HEK293 (cell line): ENCODE results near the gene AP3B2.

Experiments
- CTCF ChIP-seq: fragments of 450-650 bp; formaldehyde crosslinking; IDR thresholded peaks from 2 replicates; pipeline ENCODE4 v1.5.1; 2016; ENCODE audit warnings: missing biosample characterization, missing genetic modification characterization
- PATZ1 ChIP-seq: fragments of 450-650 bp; formaldehyde crosslinking; IDR thresholded peaks from 2 replicates; pipeline ENCODE4 v1.5.1; 2016; ENCODE audit warnings: missing biosample characterization, missing genetic modification characterization
- YY1 ChIP-seq: fragments of 450-650 bp; formaldehyde crosslinking; IDR thresholded peaks from 2 replicates; pipeline ENCODE4 v1.5.1; 2018; ENCODE audit warnings: missing biosample characterization, missing genetic modification characterization
- ZEB2 ChIP-seq: fragments of 450-650 bp; formaldehyde crosslinking; IDR thresholded peaks from 2 replicates; pipeline ENCODE4 v1.5.1; 2016; ENCODE audit warnings: missing biosample characterization, missing genetic modification characterization
- ZFP37 ChIP-seq: fragments of 450-650 bp; formaldehyde crosslinking; IDR thresholded peaks from 2 replicates; pipeline ENCODE4 v1.5.1; 2016; ENCODE audit warnings: missing biosample characterization, missing genetic modification characterization
- ZNF175 ChIP-seq: fragments of 450-650 bp; formaldehyde crosslinking; IDR thresholded peaks from 2 replicates; pipeline ENCODE4 v1.5.1; 2016; ENCODE audit warnings: missing biosample characterization, missing genetic modification characterization
- ZNF23 ChIP-seq: fragments of 450-650 bp; formaldehyde crosslinking; IDR thresholded peaks from 2 replicates; pipeline ENCODE4 v1.5.1; 2016; ENCODE audit warnings: missing biosample characterization, missing genetic modification characterization, borderline replicate concordance
- ZNF416 ChIP-seq: fragments of 450-650 bp; formaldehyde crosslinking; IDR thresholded peaks from 2 replicates; pipeline ENCODE4 v1.5.1; 2016; ENCODE audit warnings: missing biosample characterization, missing genetic modification characterization
- ZNF621 ChIP-seq: fragments of 450-650 bp; formaldehyde crosslinking; IDR thresholded peaks from 2 replicates; pipeline ENCODE4 v1.5.1; 2017; ENCODE audit warnings: missing biosample characterization, missing genetic modification characterization
- ZNF830 ChIP-seq: fragments of 450-650 bp; IDR thresholded peaks from 2 replicates; pipeline ENCODE4 v1.5.0; 2018; ENCODE audit warnings: missing biosample characterization, missing genetic modification characterization, low read depth, mild to moderate bottlenecking, moderate library complexity
- TF ChIP-seq, protein P1 (sequence below): fragments of 450-650 bp; formaldehyde crosslinking; conservative IDR thresholded peaks from 2 replicates; pipeline ENCODE4 v1.5.1; 2016; ENCODE audit warnings: low read depth, missing biosample characterization, missing genetic modification characterization
- TF ChIP-seq, protein P2 (sequence below): fragments of 450-650 bp; IDR thresholded peaks from 2 replicates; pipeline ENCODE4 v1.5.1; 2018; ENCODE audit warnings: missing biosample characterization, mild to moderate bottlenecking, missing genetic modification characterization

DNA sequence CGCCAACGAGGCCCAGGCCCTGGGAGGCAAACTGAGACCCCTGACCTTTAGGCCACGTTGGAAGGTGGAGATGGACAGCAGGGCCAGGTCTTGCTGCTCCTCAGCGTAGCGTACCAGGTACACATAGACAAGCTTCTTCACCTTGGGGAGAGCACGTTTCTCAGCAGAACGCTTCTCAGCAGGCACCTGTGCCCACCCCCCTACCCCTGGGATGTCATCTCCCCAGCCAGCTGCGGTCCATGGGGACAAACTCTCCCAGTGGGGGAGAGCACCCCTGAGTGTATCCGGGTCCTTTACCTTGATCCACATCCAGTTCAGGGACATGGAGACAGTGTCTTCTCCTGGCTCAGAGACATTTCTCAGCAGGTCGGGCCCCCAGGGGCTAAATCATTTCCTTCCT, 21.0 kb downstream of the AP3B2 start:
- no peak for TF ChIP-seq ZNF23
- no peak for TF ChIP-seq PATZ1 (tag by site-specific recombination)
- TF ChIP-seq, protein P1, sequence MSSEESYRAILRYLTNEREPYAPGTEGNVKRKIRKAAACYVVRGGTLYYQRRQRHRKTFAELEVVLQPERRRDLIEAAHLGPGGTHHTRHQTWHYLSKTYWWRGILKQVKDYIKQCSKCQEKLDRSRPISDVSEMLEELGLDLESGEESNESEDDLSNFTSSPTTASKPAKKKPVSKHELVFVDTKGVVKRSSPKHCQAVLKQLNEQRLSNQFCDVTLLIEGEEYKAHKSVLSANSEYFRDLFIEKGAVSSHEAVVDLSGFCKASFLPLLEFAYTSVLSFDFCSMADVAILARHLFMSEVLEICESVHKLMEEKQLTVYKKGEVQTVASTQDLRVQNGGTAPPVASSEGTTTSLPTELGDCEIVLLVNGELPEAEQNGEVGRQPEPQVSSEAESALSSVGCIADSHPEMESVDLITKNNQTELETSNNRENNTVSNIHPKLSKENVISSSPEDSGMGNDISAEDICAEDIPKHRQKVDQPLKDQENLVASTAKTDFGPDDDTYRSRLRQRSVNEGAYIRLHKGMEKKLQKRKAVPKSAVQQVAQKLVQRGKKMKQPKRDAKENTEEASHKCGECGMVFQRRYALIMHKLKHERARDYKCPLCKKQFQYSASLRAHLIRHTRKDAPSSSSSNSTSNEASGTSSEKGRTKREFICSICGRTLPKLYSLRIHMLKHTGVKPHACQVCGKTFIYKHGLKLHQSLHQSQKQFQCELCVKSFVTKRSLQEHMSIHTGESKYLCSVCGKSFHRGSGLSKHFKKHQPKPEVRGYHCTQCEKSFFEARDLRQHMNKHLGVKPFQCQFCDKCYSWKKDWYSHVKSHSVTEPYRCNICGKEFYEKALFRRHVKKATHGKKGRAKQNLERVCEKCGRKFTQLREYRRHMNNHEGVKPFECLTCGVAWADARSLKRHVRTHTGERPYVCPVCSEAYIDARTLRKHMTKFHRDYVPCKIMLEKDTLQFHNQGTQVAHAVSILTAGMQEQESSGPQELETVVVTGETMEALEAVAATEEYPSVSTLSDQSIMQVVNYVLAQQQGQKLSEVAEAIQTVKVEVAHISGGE (tag by site-specific recombination) = no peak
- TF ChIP-seq ZEB2 (tag by site-specific recombination) = no peak
- no peak for TF ChIP-seq CTCF (tag by site-specific recombination)
- TF ChIP-seq ZFP37 = no peak
- no peak for TF ChIP-seq ZNF830 (tag by site-specific recombination)
- TF ChIP-seq YY1 = no peak
- TF ChIP-seq ZNF175 (tag by site-specific recombination) = no peak
- TF ChIP-seq, protein P2, sequence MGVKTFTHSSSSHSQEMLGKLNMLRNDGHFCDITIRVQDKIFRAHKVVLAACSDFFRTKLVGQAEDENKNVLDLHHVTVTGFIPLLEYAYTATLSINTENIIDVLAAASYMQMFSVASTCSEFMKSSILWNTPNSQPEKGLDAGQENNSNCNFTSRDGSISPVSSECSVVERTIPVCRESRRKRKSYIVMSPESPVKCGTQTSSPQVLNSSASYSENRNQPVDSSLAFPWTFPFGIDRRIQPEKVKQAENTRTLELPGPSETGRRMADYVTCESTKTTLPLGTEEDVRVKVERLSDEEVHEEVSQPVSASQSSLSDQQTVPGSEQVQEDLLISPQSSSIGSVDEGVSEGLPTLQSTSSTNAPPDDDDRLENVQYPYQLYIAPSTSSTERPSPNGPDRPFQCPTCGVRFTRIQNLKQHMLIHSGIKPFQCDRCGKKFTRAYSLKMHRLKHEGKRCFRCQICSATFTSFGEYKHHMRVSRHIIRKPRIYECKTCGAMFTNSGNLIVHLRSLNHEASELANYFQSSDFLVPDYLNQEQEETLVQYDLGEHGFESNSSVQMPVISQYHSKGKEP (tag by site-specific recombination) = no peak
- TF ChIP-seq ZNF416 = no peak
- TF ChIP-seq ZNF621 (tag by site-specific recombination) = no peak
